Measurements from ENCODE around the gene LCE2A.

DNA sequence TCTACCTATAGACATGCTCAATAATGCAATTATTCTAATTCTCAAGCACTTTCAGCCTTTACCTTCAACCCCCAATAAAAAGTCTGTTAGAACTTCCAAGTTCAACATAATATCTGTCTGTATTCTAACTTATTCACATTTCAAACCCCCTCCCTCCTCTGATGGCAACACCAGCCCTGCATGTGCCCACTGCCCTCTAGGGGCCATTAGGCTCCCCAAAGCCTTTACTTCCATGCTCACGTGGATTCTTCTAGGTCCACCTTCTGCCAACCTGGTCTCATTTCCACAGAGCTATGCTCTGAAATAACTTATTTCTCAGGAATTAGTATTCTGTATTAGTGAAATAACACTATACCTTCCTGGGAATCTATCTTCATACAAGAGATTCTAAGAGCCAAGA lies 37.5 kb downstream of the LCE2A start:
- TF ChIP-seq POLR2A (IDR thresholded peaks at IDR 0.05), result no peak
- TF ChIP-seq, protein P1, sequence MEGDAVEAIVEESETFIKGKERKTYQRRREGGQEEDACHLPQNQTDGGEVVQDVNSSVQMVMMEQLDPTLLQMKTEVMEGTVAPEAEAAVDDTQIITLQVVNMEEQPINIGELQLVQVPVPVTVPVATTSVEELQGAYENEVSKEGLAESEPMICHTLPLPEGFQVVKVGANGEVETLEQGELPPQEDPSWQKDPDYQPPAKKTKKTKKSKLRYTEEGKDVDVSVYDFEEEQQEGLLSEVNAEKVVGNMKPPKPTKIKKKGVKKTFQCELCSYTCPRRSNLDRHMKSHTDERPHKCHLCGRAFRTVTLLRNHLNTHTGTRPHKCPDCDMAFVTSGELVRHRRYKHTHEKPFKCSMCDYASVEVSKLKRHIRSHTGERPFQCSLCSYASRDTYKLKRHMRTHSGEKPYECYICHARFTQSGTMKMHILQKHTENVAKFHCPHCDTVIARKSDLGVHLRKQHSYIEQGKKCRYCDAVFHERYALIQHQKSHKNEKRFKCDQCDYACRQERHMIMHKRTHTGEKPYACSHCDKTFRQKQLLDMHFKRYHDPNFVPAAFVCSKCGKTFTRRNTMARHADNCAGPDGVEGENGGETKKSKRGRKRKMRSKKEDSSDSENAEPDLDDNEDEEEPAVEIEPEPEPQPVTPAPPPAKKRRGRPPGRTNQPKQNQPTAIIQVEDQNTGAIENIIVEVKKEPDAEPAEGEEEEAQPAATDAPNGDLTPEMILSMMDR (IDR thresholded peaks at IDR 0.05), result no peak

All from prostate gland (tissue), 2 donors.